Nephron progenitor cell (in vitro differentiated cells): ENCODE results near the gene RPF1.

Experiments used
- DNase-seq: peaks from one replicate; pipeline ENCODE4 v3.0.0; 2021
- H3K27ac Mint-ChIP-seq: 2 replicates; pipeline ENCODE4 v1.8.0; 2021; ENCODE audit warnings: mild to moderate bottlenecking, moderate library complexity, mixed read lengths
- H3K27me3 Mint-ChIP-seq: 2 replicates; pipeline ENCODE4 v1.8.0; 2021; ENCODE audit warnings: mild to moderate bottlenecking, low read depth, mixed read lengths; ENCODE audit not compliant: poor library complexity
- H3K36me3 Mint-ChIP-seq: 2 replicates; pipeline ENCODE4 v1.8.0; 2021; ENCODE audit warnings: low read depth, mixed read lengths
- H3K4me1 Mint-ChIP-seq: 2 replicates; pipeline ENCODE4 v1.8.0; 2021; ENCODE audit warnings: mixed read lengths
- H3K4me3 Mint-ChIP-seq: 2 replicates; pipeline ENCODE4 v1.8.0; 2021; ENCODE audit warnings: mild to moderate bottlenecking, moderate library complexity, mixed read lengths
- H3K9me3 Mint-ChIP-seq: 2 replicates; pipeline ENCODE4 v1.8.0; 2021; ENCODE audit warnings: mild to moderate bottlenecking, moderate library complexity, mixed read lengths
- TF ChIP-seq, protein P1 (sequence below): fragments of 200-600 bp; sonication (generic); IDR thresholded peaks from 2 replicates; pipeline ENCODE4 v1.5.0; 2021; ENCODE audit warnings: antibody characterized with exemption

The RPF1 gene

DNA sequence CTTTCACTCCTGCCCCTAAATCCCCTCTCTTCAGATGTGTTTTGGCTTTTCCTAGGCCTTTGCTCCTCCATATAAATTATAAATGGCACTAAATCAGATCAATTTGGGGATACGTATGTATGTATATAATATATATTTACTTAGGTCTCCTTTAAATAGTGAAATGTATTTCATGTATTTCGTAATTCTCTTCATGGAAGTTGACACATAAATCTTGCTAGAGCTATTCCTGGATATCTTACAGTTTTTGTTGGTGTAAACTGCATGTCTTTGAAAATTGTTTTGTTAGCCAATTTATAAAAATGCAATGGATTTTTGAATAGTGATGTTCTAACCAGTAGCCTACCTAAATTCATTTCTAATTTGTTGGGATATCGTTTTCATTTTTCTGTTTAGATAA is 9.0 kb downstream of the RPF1 start:
- peaks cover 84% of the 10 kb centered on the region for H3K36me3 Mint-ChIP-seq
- TF ChIP-seq, protein P1, sequence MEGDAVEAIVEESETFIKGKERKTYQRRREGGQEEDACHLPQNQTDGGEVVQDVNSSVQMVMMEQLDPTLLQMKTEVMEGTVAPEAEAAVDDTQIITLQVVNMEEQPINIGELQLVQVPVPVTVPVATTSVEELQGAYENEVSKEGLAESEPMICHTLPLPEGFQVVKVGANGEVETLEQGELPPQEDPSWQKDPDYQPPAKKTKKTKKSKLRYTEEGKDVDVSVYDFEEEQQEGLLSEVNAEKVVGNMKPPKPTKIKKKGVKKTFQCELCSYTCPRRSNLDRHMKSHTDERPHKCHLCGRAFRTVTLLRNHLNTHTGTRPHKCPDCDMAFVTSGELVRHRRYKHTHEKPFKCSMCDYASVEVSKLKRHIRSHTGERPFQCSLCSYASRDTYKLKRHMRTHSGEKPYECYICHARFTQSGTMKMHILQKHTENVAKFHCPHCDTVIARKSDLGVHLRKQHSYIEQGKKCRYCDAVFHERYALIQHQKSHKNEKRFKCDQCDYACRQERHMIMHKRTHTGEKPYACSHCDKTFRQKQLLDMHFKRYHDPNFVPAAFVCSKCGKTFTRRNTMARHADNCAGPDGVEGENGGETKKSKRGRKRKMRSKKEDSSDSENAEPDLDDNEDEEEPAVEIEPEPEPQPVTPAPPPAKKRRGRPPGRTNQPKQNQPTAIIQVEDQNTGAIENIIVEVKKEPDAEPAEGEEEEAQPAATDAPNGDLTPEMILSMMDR, result no peak
- H3K4me1 Mint-ChIP-seq, result no peaks in the 10 kb centered on the region
- H3K9me3 Mint-ChIP-seq, result peaks cover 3% of the 10 kb centered on the region
- DNase-seq, result no peak
- no peak overlapping the region for H3K27ac Mint-ChIP-seq
- H3K27me3 Mint-ChIP-seq, result no peaks in the 10 kb centered on the region
- H3K4me3 Mint-ChIP-seq, result no peak overlapping the region

GRCh38 chr1:84489766-84490165 is 10.7 kb downstream of the RPF1 start:
- H3K27me3 Mint-ChIP-seq, result no peaks in the 10 kb centered on the region
- TF ChIP-seq, protein P1, result no peak
- H3K9me3 Mint-ChIP-seq, result peaks cover 3% of the 10 kb centered on the region
- H3K4me3 Mint-ChIP-seq, result no peak overlapping the region
- DNase-seq, result no peak
- no peak overlapping the region for H3K27ac Mint-ChIP-seq
- no peaks in the 10 kb centered on the region for H3K4me1 Mint-ChIP-seq
- peaks cover 74% of the 10 kb centered on the region for H3K36me3 Mint-ChIP-seq

- Mint-ChIP-seq H3K9me3 (no peaks in the 10 kb centered on the region), H3K27me3 (no peaks in the 10 kb centered on the region), H3K4me1 (no peaks in the 10 kb centered on the region), H3K36me3 (peaks cover 73% of the 10 kb centered on the region), H3K4me3 (no peak overlapping the region), H3K27ac (no peak overlapping the region)
- TF ChIP-seq, protein P1, result no peak
- DNase-seq, result no peak
Observed at GRCh38 chr1:84492726-84493125, 13.7 kb downstream of the RPF1 start.

GRCh38 chr1:84493747-84494146 is 14.7 kb downstream of the RPF1 start:
- DNase-seq, result no peak
- H3K4me1 Mint-ChIP-seq, result no peaks in the 10 kb centered on the region
- no peak overlapping the region for H3K27ac Mint-ChIP-seq
- no peaks in the 10 kb centered on the region for H3K27me3 Mint-ChIP-seq
- no peak overlapping the region for H3K4me3 Mint-ChIP-seq
- H3K9me3 Mint-ChIP-seq, result no peaks in the 10 kb centered on the region
- H3K36me3 Mint-ChIP-seq, result peaks cover 77% of the 10 kb centered on the region
- TF ChIP-seq, protein P1, result no peak

- no peak overlapping the region for H3K4me3 Mint-ChIP-seq
- TF ChIP-seq, protein P1, result no peak
- no peak overlapping the region for H3K27ac Mint-ChIP-seq
- H3K4me1 Mint-ChIP-seq, result peaks cover 4% of the 10 kb centered on the region
- H3K27me3 Mint-ChIP-seq, result no peaks in the 10 kb centered on the region
- no peak for DNase-seq
- no peaks in the 10 kb centered on the region for H3K9me3 Mint-ChIP-seq
- peaks cover 76% of the 10 kb centered on the region for H3K36me3 Mint-ChIP-seq
Observed at GRCh38 chr1:84496498-84496897, 17.4 kb downstream of the RPF1 start.

- H3K27ac Mint-ChIP-seq, result no peak overlapping the region
- peaks cover 69% of the 10 kb centered on the region for H3K36me3 Mint-ChIP-seq
- DNase-seq, result no peak
- TF ChIP-seq, protein P1, result no peak
- H3K4me3 Mint-ChIP-seq, result no peak overlapping the region
- H3K27me3 Mint-ChIP-seq, result no peaks in the 10 kb centered on the region
- H3K4me1 Mint-ChIP-seq, result peaks cover 7% of the 10 kb centered on the region
- no peaks in the 10 kb centered on the region for H3K9me3 Mint-ChIP-seq
Observed at GRCh38 chr1:84497631-84498275, 18.7 kb downstream of the RPF1 start.
